Measurements from ENCODE around the gene OXSR1.
"Not testable (repeated sequence)": the region's sequence is repeated elsewhere in the genome, so short reads cannot be mapped to it uniquely, and the experiment has no call there.

- not testable (repeated sequence) for TF ChIP-seq SUZ12 (IDR thresholded peaks at IDR 0.05; ENCODE audit: extremely low read depth, insufficient read depth, insufficient read length); YY1 (IDR thresholded peaks at IDR 0.05; ENCODE audit: insufficient read depth, insufficient read length)
Measured at GRCh38 chr3:38297053-38297452, 131.7 kb downstream of the OXSR1 start.

Data from NT2/D1 (cell line).